Erythroblast (primary cell): Measurements from ENCODE around the gene ARHGEF39.
A peak's percentile ranks its signal among the peaks of the same experiment; 100 is the strongest.

ENCODE experiments used
- DNase-seq, 2 experiments: peaks; one replicate each; lab custom pipeline; 2025; lab: John Stamatoyannopoulos, UW
- GATA1 ChIP-seq: IDR thresholded peaks from 2 replicates; pipeline ENCODE4 v1.6.1; 2011; ENCODE audit warnings: low read depth, mild to moderate bottlenecking, control low read depth, low read length, moderate library complexity
- POLR2A ChIP-seq: IDR thresholded peaks from 2 replicates; pipeline ENCODE4 v1.6.1; 2011; ENCODE audit warnings: mild to moderate bottlenecking, low read length

Gene ARHGEF39

DNA sequence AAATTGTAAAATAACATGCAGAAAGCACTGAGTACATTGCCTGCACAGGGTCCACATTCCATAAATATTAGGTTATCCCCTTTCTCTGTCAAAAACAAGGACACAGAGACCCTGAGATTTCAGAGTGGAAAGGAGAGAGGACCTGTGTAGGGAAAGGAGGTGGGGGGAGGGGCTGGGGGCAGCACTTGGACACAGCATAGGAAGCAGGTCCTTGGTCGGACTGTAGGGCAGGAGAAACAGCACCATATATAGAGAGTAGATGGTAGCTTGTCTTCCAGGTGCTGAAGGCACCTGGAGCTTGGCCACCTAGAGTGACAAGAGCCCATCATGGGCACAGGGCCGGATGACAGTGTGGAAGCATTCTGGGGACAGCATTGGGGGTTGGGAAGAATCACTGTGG, 22.3 kb upstream of the ARHGEF39 start:
- no peak for DNase-seq
- TF ChIP-seq POLR2A (no peak), GATA1 (no peak)

DNA sequence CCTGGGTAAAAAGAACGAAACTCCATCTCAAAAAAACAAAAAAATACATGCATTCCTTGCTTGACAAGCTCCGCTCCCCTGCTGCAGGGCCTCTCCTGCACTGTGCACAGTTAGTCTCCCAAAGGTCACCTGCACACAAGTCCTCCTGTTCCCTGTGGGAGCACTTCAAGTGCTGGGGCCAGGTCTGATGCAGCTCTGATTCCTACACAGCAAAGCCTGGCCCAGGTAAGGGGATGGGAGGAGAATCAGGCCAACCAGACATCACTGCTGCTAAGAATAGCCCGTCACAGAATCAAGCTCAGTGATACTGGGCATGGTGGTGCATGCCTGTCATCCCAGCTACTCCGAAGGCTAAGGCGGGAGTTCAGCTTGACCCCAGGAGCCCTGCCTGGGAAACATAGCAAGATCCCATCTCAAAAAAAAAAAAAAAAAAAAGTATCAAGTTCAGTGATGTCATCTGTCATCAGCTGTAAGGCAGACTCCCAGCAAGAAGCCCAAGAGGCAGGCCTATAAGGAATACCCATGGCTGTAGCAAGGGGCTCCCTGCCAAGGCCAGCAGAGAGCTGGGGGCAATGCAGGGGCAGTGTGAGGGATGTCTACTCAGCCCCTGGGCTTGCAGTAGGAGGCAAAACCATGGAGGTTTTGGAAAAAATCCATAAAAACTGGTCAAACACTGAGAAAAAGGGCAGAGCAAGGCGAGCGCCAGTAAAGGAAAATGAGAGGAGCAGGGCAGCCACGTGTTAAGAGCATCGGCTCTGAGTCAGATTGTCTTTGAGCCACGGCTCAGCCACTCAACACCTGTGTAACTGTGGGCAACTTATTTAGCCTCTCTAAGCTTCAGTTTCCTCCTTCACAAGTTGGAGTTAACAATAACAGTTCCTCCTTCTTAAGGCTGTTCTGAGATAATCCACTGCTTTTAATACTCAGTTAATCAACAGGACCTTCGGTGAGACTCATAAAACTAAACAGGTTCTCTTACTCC, 21.5 kb upstream of the ARHGEF39 start:
- no peak for DNase-seq
- TF ChIP-seq GATA1 = no peak
- TF ChIP-seq POLR2A = no peak

DNA sequence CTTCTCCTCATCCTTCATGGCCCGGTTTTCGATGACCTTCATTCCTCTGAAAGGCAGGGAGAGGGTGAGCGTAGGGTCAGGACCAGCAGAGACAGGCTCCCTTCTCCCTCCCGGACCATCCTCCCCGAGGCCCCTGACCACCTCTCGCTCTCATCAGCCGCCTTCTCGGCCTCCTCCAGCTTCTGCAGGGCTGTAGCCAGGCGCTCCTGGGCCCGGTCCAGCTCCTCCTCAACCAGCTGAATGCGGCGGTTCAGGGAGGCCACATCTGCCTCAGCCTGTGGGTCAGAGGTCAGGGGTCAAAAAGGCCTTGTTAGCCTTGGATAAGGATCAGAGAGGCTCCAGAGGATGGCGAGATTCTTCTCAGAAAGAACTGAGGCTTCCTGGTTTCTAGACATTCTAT, 20.5 kb upstream of the ARHGEF39 start:
- DNase-seq = no peak
- no peak for TF ChIP-seq GATA1
- TF ChIP-seq POLR2A = no peak

DNA sequence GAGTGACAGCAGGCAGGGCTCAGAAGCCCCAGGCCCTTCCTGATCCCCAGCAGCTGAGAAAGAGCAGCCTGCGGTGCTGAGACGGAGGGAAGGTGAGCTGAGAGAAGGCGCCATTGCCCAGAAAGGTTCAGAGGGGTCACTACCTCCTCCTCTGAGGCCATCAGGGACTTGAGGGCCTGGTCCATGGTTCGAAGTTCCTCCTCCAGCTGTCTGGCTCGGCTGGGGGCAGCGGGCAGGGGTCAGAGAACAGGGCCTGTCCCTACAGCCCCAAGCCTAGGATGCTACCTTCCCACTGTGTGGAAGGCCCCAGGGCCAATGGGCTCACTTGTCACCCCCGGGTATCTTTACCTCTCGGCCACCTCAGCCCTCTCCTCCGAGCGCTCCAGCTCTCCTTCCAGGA, 19.9 kb upstream of the ARHGEF39 start:
- TF ChIP-seq GATA1 (no peak), POLR2A (no peak)
- no peak for DNase-seq

DNA sequence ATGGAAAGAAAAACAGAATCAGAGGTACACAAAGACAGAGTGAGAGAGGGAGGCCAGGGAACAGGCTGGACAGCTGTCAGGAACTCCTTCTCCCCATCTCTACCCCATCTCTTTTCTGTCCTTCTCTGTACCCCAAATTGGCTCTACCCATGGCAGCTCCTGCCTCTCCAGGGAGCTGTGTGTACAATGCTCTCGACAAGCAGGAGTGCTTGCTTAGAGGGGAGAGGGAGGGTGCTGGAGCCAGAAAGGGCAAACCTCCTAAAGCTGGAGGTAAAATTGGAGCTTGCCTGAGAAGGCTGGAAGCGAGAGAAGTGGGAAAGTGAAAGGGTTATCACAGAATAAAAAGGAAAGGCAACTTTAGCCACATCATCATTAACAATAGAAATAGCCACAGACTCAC, 18.3 kb upstream of the ARHGEF39 start:
- TF ChIP-seq POLR2A (no peak), GATA1 (no peak)
- DNase-seq = no peak

DNA sequence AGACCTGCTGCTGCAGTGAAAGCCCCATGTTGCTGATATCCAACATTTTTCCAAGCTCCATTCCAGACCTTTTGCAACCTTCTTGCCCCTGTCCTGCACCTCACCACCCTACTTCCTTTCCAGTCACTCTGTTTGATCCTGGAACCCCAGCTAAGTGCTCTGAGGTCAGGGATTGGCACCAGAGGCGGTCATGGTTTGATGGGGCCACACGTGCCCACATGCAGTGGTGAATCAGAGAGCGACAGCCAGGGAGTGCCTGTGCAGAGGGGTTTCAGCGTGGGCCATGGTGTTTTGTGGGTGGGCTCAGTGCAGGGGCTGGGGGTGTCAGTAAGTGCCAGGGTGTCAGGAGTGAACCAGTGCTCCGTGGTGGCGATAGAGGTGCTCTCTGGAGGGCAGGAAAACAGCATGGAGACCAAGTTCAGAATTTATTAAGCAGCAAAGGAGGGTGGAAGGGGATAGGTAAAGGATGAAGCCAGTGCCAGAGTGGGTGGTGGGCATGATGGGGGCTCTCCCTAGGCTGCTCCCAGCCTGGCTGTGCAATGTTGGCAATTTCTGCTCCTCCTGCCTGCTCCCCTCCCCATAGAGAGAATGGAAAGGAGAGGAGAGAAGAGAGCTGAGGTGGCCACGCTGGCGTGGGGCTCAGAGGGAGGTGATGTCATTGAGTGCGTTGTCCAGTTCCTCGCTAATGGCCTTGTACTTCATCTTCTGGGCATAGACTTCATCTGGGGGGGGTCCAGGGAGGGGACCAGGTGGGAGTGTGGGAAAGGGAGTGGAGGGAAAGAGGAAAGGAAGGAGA, 17.7 kb upstream of the ARHGEF39 start:
- no peak for DNase-seq
- no peak for TF ChIP-seq POLR2A
- TF ChIP-seq GATA1 = no peak

DNA sequence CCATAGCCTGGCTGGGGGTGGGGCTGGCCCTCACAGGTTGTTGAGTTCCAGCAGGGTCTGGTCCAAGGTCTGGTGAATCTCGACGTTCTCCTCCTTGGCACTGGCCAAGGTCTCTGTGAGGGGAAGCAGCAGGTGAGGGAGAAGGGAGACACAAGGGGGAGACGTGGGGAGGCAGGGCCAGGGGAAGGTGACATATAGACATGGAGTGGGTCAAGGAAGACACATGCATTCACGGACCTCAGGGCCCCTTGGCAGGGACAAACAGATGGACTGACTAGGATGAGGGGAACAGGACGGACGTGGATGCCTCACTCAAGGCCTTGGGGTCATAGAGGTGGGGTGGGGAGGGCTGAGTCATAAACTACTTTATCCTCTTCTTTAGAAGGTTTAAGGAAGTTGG, 17.1 kb upstream of the ARHGEF39 start:
- no peak for DNase-seq
- TF ChIP-seq POLR2A = no peak
- TF ChIP-seq GATA1 = no peak

DNA sequence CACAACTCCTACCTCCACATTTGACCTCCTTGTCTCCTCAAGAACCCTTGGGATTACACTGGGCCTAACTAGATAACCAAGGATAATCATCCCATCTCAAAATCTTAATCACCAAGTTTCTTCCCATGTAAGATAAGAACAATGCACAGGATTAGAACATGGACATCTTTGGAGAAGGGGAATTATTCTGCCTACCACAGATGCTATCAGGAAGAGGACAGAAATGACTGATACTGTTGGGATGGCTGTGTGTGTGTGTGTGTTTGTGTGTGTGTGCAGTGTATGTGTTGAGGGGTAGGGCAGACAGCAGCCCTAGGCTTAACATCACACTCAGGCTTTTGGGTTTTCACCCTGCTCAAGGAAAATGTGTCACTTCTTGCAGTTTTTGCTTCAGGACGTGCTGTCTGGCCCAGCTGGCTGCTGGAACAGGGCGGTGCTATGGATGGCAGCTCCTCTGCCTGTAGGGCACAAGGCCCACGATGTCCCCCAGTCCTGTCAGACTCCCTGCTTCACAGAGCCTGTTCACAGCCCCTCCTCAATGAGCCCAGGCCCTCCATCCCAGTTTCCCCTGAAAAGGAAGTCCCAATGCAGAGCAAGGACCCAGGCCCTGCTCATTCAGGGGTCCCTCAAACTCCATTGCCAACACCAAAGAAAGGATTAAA, 16.5 kb upstream of the ARHGEF39 start:
- DNase-seq = no peak
- no peak for TF ChIP-seq GATA1
- no peak for TF ChIP-seq POLR2A

DNA sequence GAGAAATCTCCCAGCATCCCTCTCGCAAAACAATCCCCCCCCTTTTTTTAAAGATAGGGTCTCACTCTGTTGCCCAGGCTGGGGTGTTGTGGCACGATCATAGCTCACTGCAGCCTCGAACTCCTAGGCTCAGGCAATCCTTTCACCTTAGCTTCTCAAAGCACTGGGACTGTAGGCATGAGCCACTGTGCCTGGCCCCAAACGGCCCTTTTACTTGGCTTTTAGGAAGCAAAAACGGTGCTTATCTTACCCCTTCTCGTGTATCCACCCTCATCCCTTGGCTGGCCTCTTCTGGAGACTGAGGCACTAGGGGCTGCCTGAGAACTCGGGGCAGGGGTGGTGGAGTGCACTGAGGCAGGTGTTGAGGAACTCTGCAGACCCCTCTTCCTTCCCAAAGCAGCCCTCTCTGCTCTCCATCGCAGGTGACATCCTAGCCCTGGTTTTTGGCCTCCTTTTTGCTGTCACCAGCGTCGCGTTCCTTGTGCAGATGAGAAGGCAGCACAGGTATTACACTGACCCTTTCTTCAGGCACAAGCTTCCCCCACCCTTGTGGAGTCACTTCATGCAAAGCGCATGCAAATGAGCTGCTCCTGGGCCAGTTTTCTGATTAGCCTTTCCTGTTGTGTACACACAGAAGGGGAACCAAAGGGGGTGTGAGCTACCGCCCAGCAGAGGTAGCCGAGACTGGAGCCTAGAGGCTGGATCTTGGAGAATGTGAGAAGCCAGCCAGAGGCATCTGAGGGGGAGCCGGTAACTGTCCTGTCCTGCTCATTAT, 15.5 kb upstream of the ARHGEF39 start:
- TF ChIP-seq POLR2A = no peak
- TF ChIP-seq GATA1 = no peak
- DNase-seq = no peak

DNA sequence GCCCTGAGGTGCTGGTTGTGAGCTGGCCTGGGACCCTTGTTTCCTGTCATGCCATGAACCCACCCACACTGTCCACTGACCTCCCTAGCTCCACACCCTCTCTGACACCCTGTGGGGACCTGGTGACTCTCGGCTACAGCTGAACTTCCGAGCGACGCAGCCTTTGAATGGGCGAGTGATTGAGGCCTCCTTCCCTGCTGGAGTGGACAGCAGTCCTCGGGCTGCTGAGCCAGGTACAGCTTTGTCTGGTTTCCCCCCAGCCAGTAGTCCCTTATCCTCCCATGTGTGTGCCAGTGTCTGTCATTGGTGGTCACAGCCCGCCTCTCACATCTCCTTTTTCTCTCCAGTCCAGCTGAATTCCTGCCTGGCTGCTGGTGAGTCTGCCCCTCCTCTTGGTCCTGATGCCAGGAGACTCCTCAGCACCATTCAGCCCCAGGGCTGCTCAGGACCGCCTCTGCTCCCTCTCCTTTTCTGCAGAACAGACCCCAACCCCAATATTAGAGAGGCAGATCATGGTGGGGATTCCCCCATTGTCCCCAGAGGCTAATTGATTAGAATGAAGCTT, 14.9 kb upstream of the ARHGEF39 start:
- DNase-seq = no peak
- TF ChIP-seq GATA1 (no peak), POLR2A (no peak)

DNA sequence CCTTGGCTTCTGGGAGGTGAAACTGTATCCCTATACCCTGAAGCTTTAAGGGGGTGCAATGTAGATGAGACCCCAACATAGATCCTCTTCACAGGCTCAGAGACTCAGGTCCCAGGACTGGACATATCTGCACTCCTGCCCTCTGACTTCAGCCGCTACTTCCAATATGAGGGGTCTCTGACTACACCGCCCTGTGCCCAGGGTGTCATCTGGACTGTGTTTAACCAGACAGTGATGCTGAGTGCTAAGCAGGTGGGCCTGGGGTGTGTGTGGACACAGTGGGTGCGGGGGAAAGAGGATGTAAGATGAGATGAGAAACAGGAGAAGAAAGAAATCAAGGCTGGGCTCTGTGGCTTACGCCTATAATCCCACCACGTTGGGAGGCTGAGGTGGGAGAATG, 14.1 kb upstream of the ARHGEF39 start:
- no peak for TF ChIP-seq POLR2A
- no peak for TF ChIP-seq GATA1
- DNase-seq = no peak

DNA sequence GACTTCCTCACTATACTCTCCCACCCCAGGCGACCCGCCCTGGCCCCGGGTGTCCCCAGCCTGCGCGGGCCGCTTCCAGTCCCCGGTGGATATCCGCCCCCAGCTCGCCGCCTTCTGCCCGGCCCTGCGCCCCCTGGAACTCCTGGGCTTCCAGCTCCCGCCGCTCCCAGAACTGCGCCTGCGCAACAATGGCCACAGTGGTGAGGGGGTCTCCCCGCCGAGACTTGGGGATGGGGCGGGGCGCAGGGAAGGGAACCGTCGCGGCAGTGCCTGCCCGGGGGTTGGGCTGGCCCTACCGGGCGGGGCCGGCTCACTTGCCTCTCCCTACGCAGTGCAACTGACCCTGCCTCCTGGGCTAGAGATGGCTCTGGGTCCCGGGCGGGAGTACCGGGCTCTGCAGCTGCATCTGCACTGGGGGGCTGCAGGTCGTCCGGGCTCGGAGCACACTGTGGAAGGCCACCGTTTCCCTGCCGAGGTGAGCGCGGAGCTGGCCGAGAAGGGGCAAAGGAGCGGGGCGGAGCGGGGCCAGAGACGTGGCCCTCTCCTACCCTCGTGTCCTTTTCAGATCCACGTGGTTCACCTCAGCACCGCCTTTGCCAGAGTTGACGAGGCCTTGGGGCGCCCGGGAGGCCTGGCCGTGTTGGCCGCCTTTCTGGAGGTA, 10.9 kb upstream of the ARHGEF39 start:
- peak in 1 of 2 experiments; percentile 29 for DNase-seq
- TF ChIP-seq GATA1 = no peak
- TF ChIP-seq POLR2A = no peak
